Adrenal gland (tissue), 5 donors: ENCODE measurements around the gene PDZD7.

Experiments used
- POLR2A ChIP-seq, 2 donors: fragments of 450-650 bp; IDR thresholded peaks; one replicate each; pipeline ENCODE4 v1.6.1; 2017; ENCODE audit warnings: antibody characterized with exemption in 2 of 2, mild to moderate bottlenecking in 2 of 2, moderate library complexity in 1 of 2
- TF ChIP-seq, protein P1 (sequence below), 6 experiments: fragments of 450-650 bp in 4 of 6; fragments of 200-600 bp in 2 of 6; sonication (generic) in 1 of 6; IDR thresholded peaks; 1 replicate in 5 of 6; 2 replicates in 1 of 6; pipeline versions ENCODE4 v1.5.1 to v1.8.0; 2016 to 2021; ENCODE audit warnings: antibody characterized with exemption in 6 of 6, mild to moderate bottlenecking in 2 of 6, moderate library complexity in 1 of 6
- donor health status: DM: no; HTN: no; CAD: no.

DNA sequence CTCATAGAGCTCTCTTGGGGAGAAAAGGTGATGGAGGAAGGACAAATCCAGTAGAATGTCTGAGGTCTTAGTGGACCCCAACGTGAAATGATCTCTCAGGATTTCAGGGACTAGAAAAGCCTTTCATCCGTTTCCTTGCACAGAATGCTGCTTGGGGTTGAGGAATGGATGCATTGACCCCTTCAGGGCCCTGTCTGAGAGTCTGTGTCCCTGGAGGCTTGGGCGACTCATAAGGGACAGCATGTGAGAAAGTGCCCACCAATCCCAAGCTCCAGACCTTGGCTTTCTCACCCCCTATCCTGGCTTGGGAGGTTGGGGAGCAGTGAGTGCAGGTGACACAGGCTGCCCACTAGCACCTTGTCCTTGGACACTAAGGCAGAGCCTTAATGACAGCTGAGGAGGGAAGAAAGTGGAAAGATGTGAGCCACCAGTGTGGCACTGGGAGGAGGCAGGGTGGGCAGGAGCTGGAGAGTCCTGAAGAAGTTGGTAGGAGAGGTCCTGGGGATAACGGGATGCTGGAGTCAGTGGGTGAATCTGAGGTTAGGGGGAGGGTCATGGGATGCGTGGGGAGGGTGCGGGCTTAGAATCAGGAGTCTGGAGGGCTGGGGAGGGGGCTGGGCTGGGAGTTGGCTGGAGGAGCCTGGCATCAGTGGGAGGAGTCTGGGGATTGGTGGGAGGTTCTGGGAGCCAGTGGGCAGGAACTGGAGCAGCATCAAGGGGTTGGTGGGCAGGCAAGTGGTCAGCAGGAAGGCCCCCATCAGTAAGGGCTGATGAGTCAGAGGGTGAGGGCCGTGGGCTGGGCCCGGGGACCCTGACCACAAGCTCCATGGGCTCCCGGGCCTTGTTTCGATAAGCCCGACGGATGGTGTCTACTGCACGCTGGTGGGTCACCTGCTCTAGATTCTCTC lies 22.8 kb downstream of the PDZD7 start:
- TF ChIP-seq POLR2A (IDR thresholded peaks at IDR 0.05) = no peak
- TF ChIP-seq, protein P1, sequence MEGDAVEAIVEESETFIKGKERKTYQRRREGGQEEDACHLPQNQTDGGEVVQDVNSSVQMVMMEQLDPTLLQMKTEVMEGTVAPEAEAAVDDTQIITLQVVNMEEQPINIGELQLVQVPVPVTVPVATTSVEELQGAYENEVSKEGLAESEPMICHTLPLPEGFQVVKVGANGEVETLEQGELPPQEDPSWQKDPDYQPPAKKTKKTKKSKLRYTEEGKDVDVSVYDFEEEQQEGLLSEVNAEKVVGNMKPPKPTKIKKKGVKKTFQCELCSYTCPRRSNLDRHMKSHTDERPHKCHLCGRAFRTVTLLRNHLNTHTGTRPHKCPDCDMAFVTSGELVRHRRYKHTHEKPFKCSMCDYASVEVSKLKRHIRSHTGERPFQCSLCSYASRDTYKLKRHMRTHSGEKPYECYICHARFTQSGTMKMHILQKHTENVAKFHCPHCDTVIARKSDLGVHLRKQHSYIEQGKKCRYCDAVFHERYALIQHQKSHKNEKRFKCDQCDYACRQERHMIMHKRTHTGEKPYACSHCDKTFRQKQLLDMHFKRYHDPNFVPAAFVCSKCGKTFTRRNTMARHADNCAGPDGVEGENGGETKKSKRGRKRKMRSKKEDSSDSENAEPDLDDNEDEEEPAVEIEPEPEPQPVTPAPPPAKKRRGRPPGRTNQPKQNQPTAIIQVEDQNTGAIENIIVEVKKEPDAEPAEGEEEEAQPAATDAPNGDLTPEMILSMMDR (IDR thresholded peaks at IDR 0.05) = no peak
